Adrenal gland (tissue), 12 donors: Measurements from ENCODE around the gene FANCI. TPM values are rescaled to one million over a fixed set of nuclear protein-coding genes. Genes with fewer than 3 reads are reported as not detected.

Source experiments
- DNase-seq, 7 donors: peaks; one replicate each; pipeline ENCODE4 v3.0.0-alpha.2; 2019 to 2020
- H3K27ac ChIP-seq, 5 donors: fragments of 200-600 bp; sonication (generic) in 4 of 5; 1 replicate in 3 of 5; 2 replicates in 2 of 5; pipeline versions ENCODE4 v1.5.1 to v1.8.0; 2016 to 2020; ENCODE audit warnings: mild to moderate bottlenecking in 1 of 5
- H3K27me3 ChIP-seq: fragments of 200-600 bp; 2 replicates; pipeline ENCODE4 v1.8.0; 2021
- H3K36me3 ChIP-seq, 2 donors: fragments of 200-600 bp; replicated peaks in 1 of 2; 1 replicate in 1 of 2; 2 replicates in 1 of 2; pipeline versions ENCODE4 v1.5.1 to v1.8.0; 2018 to 2022
- H3K4me1 ChIP-seq, 2 donors: fragments of 200-600 bp; replicated peaks in 1 of 2; 1 replicate in 1 of 2; 2 replicates in 1 of 2; pipeline versions ENCODE4 v1.5.1 to v1.8.0; 2018 to 2021
- H3K4me3 ChIP-seq, 4 donors: fragments of 200-600 bp; sonication (generic) in 3 of 4; one replicate each; pipeline ENCODE4 v1.5.1; 2016 to 2018
- H3K9me3 ChIP-seq, 3 donors: fragments of 200-600 bp; sonication (generic) in 1 of 3; replicated peaks in 1 of 3; 1 replicate in 2 of 3; 2 replicates in 1 of 3; pipeline versions ENCODE4 v1.5.1 to v1.8.0; 2016 to 2021
- CTCF ChIP-seq, 6 experiments: fragments of 450-650 bp in 4 of 6; fragments of 200-600 bp in 2 of 6; sonication (generic) in 1 of 6; IDR thresholded peaks; 1 replicate in 5 of 6; 2 replicates in 1 of 6; pipeline versions ENCODE4 v1.5.1 to v1.8.0; 2016 to 2021; ENCODE audit warnings: antibody characterized with exemption in 6 of 6, mild to moderate bottlenecking in 2 of 6, moderate library complexity in 1 of 6
- POLR2A ChIP-seq, 2 donors: fragments of 450-650 bp; IDR thresholded peaks; one replicate each; pipeline ENCODE4 v1.6.1; 2017; ENCODE audit warnings: antibody characterized with exemption in 2 of 2, mild to moderate bottlenecking in 2 of 2, moderate library complexity in 1 of 2
- WGBS, 4 donors: extraction: QIAGEN DNeasy Blood & Tissue Kit in 2 of 4; methylation state at CpG; one replicate each; pipeline versions ENCODE4 v1.1.5 to v1.1.7; 2013 to 2017; 5-methylcytosine and 5-hydroxymethylcytosine counted together
- intact Hi-C, 2 donors: fragments of 100-400 bp; cut with DNase I; formaldehyde crosslinking; loops; one replicate each; pipeline versions ENCODE4 v1.14.1 to v1.15.0; 2022 to 2023
- polyA plus RNA-seq, 3 donors: library from polyadenylated mRNA; stranded (reverse); fragments of 200-250 nt in 2 of 3; fragments of 350-450 nt in 1 of 3; fragmentation: Illumina TruSeq in 1 of 3; extraction: RNeasy Lipid Tissue Mini Kit (QIAGEN cat#74804) in 1 of 3; gene quantifications; one replicate each; pipeline ENCODE4 v1.2.3, GENCODE V29; 2013 to 2014
- total RNA-seq, 9 donors: library from RNA; depleted of rRNA in 4 of 9; stranded (reverse); fragments of >200 nt in 4 of 9; fragments of 120-200 nt in 1 of 9; fragmentation: NEBNext Ultra II Directional in 1 of 9; extraction: Animal tissue kit (Norgen Biotek cat#: 25700) in 1 of 9; gene quantifications; one replicate each; pipeline versions ENCODE4 v1.1.0 to v1.2.4, GENCODE V29; 2013 to 2023
- donor health status: healthy with polysubstance abuse.
- donor health status: Bipolar disorder and iron deficiency.
- donor health status: DM: yes; HTN: yes; CAD: no.
- donor health status: DM: no; HTN: no; CAD: no.
- donor health status: DM: no; HTN: no; CAD: no.
- donor health status: DM: yes; HTN: yes; CAD: no.

FANCI gene
- total and polyA plus RNA-seq, 12 donors: 1.5 to 23.5 (median 4.5) TPM

GRCh38 chr15:89203705-89204273 lies 40.0 kb upstream of the FANCI start:
- intact Hi-C loops: no loop called here

GRCh38 chr15:89205991-89206585 lies 37.7 kb upstream of the FANCI start:
- WGBS, 4 donors: 59 to 68% (median 64%) methylated on average over 14 of the region's 14 CpGs
- Histone ChIP-seq H3K4me3 (no peak overlapping the region), H3K4me1 (peaks cover 0 to 8% of the 10 kb centered on the region in 2 donors), H3K27ac (no peak overlapping the region), H3K36me3 (no peaks in the 10 kb centered on the region), H3K9me3 (no peaks in the 10 kb centered on the region), H3K27me3 (no peaks in the 10 kb centered on the region)
- intact Hi-C loops: no loop called here
- TF ChIP-seq CTCF (IDR thresholded peaks at IDR 0.05) (no peak), POLR2A (IDR thresholded peaks at IDR 0.05) (no peak)
- no peak for DNase-seq

More at GRCh38 chr15:89203705-89204273, 40.0 kb upstream of the FANCI start:
- TF ChIP-seq CTCF (IDR thresholded peaks at IDR 0.05): no peak
- TF ChIP-seq POLR2A (IDR thresholded peaks at IDR 0.05): no peak
- DNase-seq: no peak
- Histone ChIP-seq H3K27ac (no peak overlapping the region), H3K4me3 (no peak overlapping the region), H3K9me3 (no peaks in the 10 kb centered on the region), H3K36me3 (peaks cover 0 to 8% of the 10 kb centered on the region in 2 donors), H3K27me3 (no peaks in the 10 kb centered on the region), H3K4me1 (peaks cover 0 to 8% of the 10 kb centered on the region in 2 donors)
- WGBS, 4 donors: 19 to 35% (median 26%) methylated on average over 2 of the region's 2 CpGs

GRCh38 chr15:89206908-89207331 lies 36.9 kb upstream of the FANCI start:
- peak; percentile 70 to 86 (median 76) for DNase-seq
- peaks cover 0 to 8% of the 10 kb centered on the region in 2 donors for H3K4me1 ChIP-seq
- intact Hi-C loops: no loop called here
- H3K4me3 ChIP-seq: no peak overlapping the region
- WGBS, 4 donors: 0 to 1% (median 1%) methylated on average over 7 to 14 of the region's 14 CpGs
- no peak overlapping the region for H3K27ac ChIP-seq
- no peaks in the 10 kb centered on the region for H3K9me3 ChIP-seq
- no peaks in the 10 kb centered on the region for H3K36me3 ChIP-seq
- H3K27me3 ChIP-seq: no peaks in the 10 kb centered on the region
- no peak for TF ChIP-seq POLR2A (IDR thresholded peaks at IDR 0.05)
- peak; percentile 84 to 98 (median 89) for TF ChIP-seq CTCF (IDR thresholded peaks at IDR 0.05)

- no peak for DNase-seq
- no peak for TF ChIP-seq CTCF (IDR thresholded peaks at IDR 0.05)
- TF ChIP-seq POLR2A (IDR thresholded peaks at IDR 0.05): no peak
- intact Hi-C loops: no loop called here
These were observed 35.5 kb upstream of the FANCI start for GRCh38 chr15:89208256-89208655.

More at GRCh38 chr15:89208256-89208655, 35.5 kb upstream of the FANCI start:
- no peaks in the 10 kb centered on the region for H3K9me3 ChIP-seq
- H3K4me1 ChIP-seq: peaks cover 0 to 8% of the 10 kb centered on the region in 2 donors
- no peaks in the 10 kb centered on the region for H3K27me3 ChIP-seq
- H3K27ac ChIP-seq: no peak overlapping the region
- no peaks in the 10 kb centered on the region for H3K36me3 ChIP-seq
- no peak overlapping the region for H3K4me3 ChIP-seq
